HepG2 (cell line): ENCODE data around the gene PCSK1. TPM values are rescaled to one million over a fixed set of nuclear protein-coding genes. Genes with fewer than 3 reads are reported as not detected.

Source experiments
- ATAC-seq: fragments of 200-7000 bp; cut with Tn5 transposase; 3 replicates; pipeline ENCODE4 v1.9.1; 2020; ENCODE audit warnings: mild to moderate bottlenecking, moderate library complexity
- BruUV-seq: library from RNA; stranded (reverse); fragments of 400-500 nt; replicated peaks from 2 replicates; lab custom pipeline; 2021; lab: Mats Ljungman, UMichigan
- CTCF ChIA-PET: fragments of 300-600 bp; formaldehyde crosslinking; extraction: SDS; loops from one replicate; lab custom pipeline; 2021; ENCODE audit warnings: low total read pairs, inconsistent platforms, low intra/inter-chr PET ratio; lab: Yijun Ruan, JAX
- POLR2A ChIA-PET: fragments of 350-600 bp; sonication (Branson Sonifier 250); formaldehyde crosslinking; loops from one replicate; lab custom pipeline; 2020; ENCODE audit warnings: antibody characterized with exemption, inconsistent platforms; lab: Yijun Ruan, JAX
- DNase-seq: peaks from one replicate; pipeline ENCODE4 v3.0.0-alpha.2; 2015; ENCODE audit warnings: low spot score
- FAIRE-seq: peaks from 3 replicates; lab custom pipeline; 2011; peaks lifted over from hg19 to GRCh38; lab: Jason Lieb, UNC
- H2AFZ ChIP-seq: one replicate; pipeline ENCODE4 v1.6.1; 2011; ENCODE audit warnings: low read length, inconsistent platforms
- H3K27ac ChIP-seq: fragments of 300-600 bp; 3 replicates; pipeline ENCODE4 v1.8.0; 2011; ENCODE audit warnings: mixed run types, mild to moderate bottlenecking, mixed read lengths, low read length, inconsistent platforms; ENCODE audit not compliant: insufficient read depth; ENCODE audit errors: extremely low read length
- H3K27me3 ChIP-seq, 2 experiments: fragments of 200-600 bp in 1 of 2; 2 replicates in 1 of 2; 3 replicates in 1 of 2; pipeline versions ENCODE4 v1.6.0 to v1.8.0; 2011; ENCODE audit warnings: low read length in 2 of 2, mild to moderate bottlenecking in 2 of 2, moderate library complexity in 2 of 2, inconsistent platforms in 1 of 2; ENCODE audit not compliant: insufficient read depth in 2 of 2, control insufficient read depth in 1 of 2
- H3K36me3 ChIP-seq, 2 experiments: fragments of 200-600 bp in 1 of 2; replicated peaks in 1 of 2; 2 replicates in 1 of 2; 3 replicates in 1 of 2; pipeline versions ENCODE4 v1.5.1 to v1.8.0; 2011; ENCODE audit warnings: low read length in 2 of 2, inconsistent platforms in 1 of 2; ENCODE audit not compliant: insufficient read depth in 2 of 2, control insufficient read depth in 1 of 2
- H3K4me1 ChIP-seq: 2 replicates; pipeline ENCODE4 v1.5.1; 2012; ENCODE audit warnings: low read length, inconsistent platforms; ENCODE audit not compliant: insufficient read depth
- H3K4me2 ChIP-seq: 2 replicates; pipeline ENCODE4 v1.6.0; 2011; ENCODE audit warnings: low read depth, low read length, inconsistent platforms
- H3K4me3 ChIP-seq, 3 experiments: fragments of 200-600 bp in 1 of 3; sonication (generic), shearing (Covaris generic) in 1 of 3; replicated peaks in 1 of 3; 2 replicates each; pipeline ENCODE4 v1.5.1; 2011 to 2016; ENCODE audit warnings: low read length in 3 of 3, inconsistent platforms in 2 of 3, low read depth in 2 of 3, mild to moderate bottlenecking in 2 of 3, control low read depth in 1 of 3, mixed read lengths in 1 of 3; ENCODE audit not compliant: insufficient read depth in 1 of 3
- H3K79me2 ChIP-seq: one replicate; pipeline ENCODE4 v1.6.1; 2011; ENCODE audit warnings: low read length, inconsistent platforms; ENCODE audit not compliant: insufficient read depth
- H3K9ac ChIP-seq: 2 replicates; pipeline ENCODE4 v1.6.0; 2011; ENCODE audit warnings: mild to moderate bottlenecking, low read depth, low read length, inconsistent platforms; ENCODE audit not compliant: insufficient read depth
- H3K9me3 ChIP-seq: 2 replicates; pipeline ENCODE4 v1.5.1; 2012; ENCODE audit warnings: mild to moderate bottlenecking, low read length
- H4K20me1 ChIP-seq: 2 replicates; pipeline ENCODE4 v1.6.0; 2011; ENCODE audit warnings: inconsistent platforms, mild to moderate bottlenecking, low read length, moderate library complexity; ENCODE audit not compliant: insufficient read depth
- KAT2B ChIP-seq: fragments of 150-350 bp; IDR thresholded peaks from 2 replicates; pipeline ENCODE4 v1.6.1; 2014; ENCODE audit warnings: low read depth, low read length, borderline replicate concordance
- MAZ ChIP-seq, 2 experiments: sonication (generic) in 1 of 2; formaldehyde crosslinking in 1 of 2; IDR thresholded peaks; 2 replicates each; pipeline versions ENCODE4 v1.5.0 to v1.6.1; 2012 to 2020; ENCODE audit warnings: low read depth in 2 of 2, mild to moderate bottlenecking in 2 of 2, borderline replicate concordance in 1 of 2, improper control_type of control experiment in 1 of 2, low read length in 1 of 2, missing genetic modification reagents in 1 of 2, moderate library complexity in 1 of 2
- MIXL1 ChIP-seq: IDR thresholded peaks from 2 replicates; pipeline ENCODE4 v1.6.1; 2016
- NR2F6 ChIP-seq, 2 experiments: IDR thresholded peaks; 2 replicates each; pipeline ENCODE4 v1.6.1; 2016; ENCODE audit warnings: antibody characterized with exemption in 1 of 2, mild to moderate bottlenecking in 1 of 2
- PAF1 ChIP-seq: IDR thresholded peaks from 2 replicates; pipeline ENCODE4 v1.6.1; 2016; ENCODE audit warnings: missing genetic modification reagents, missing compliant biosample characterization
- RARG ChIP-seq: sonication (generic); formaldehyde crosslinking; IDR thresholded peaks from 2 replicates; pipeline ENCODE4 v1.4.0; 2020; ENCODE audit warnings: low read depth, mild to moderate bottlenecking, missing genetic modification reagents
- RERE ChIP-seq: IDR thresholded peaks from 2 replicates; pipeline ENCODE4 v1.6.1; 2016; ENCODE audit warnings: low read depth, missing genetic modification reagents, missing compliant biosample characterization
- REST ChIP-seq, 2 experiments: IDR thresholded peaks; 2 replicates each; pipeline ENCODE4 v1.6.1; 2011 to 2012; ENCODE audit warnings: low read length in 2 of 2, borderline replicate concordance in 1 of 2, low read depth in 1 of 2, mild to moderate bottlenecking in 1 of 2, moderate library complexity in 1 of 2
- SRY ChIP-seq: sonication (generic); formaldehyde crosslinking; IDR thresholded peaks from 2 replicates; pipeline ENCODE4 v1.8.0; 2022; ENCODE audit warnings: mild to moderate bottlenecking, missing genetic modification reagents
- ZNF253 ChIP-seq: sonication (generic); formaldehyde crosslinking; IDR thresholded peaks from 2 replicates; pipeline ENCODE4 v1.8.0; 2022; ENCODE audit warnings: mild to moderate bottlenecking, missing genetic modification reagents, borderline replicate concordance
- ZNF326 ChIP-seq: sonication (generic); formaldehyde crosslinking; IDR thresholded peaks from 2 replicates; pipeline ENCODE4 v1.4.0; 2020; ENCODE audit warnings: missing genetic modification reagents, borderline replicate concordance
- ZNF33B ChIP-seq: sonication (generic); formaldehyde crosslinking; IDR thresholded peaks from 2 replicates; pipeline ENCODE4 v1.5.1; 2020; ENCODE audit warnings: mild to moderate bottlenecking, missing genetic modification reagents
- ZNF709 ChIP-seq: sonication (generic); formaldehyde crosslinking; IDR thresholded peaks from 2 replicates; pipeline ENCODE4 v1.5.0; 2020; ENCODE audit warnings: mild to moderate bottlenecking, missing genetic modification reagents
- ZNF749 ChIP-seq: sonication (generic); formaldehyde crosslinking; IDR thresholded peaks from 2 replicates; pipeline ENCODE4 v1.8.0; 2022; ENCODE audit warnings: mild to moderate bottlenecking, missing genetic modification reagents, moderate library complexity, borderline replicate concordance
- WGBS: methylation state at CpG from one replicate; pipeline ENCODE4 v1.1.6; 2017; ENCODE audit warnings: low lambda C conversion rate; 5-methylcytosine and 5-hydroxymethylcytosine counted together
- in situ Hi-C: cut with HindIII; loops from 2 replicates; pipeline ENCODE4 v1.10.0; 2017; ENCODE audit warnings: low pct_unique_long_range_greater_than_20kb; ENCODE audit not compliant: extremely low pct_ligation_motif_present
- intact Hi-C: fragments of 100-400 bp; cut with micrococcal nuclease; formaldehyde crosslinking; loops from one replicate; pipeline ENCODE4 v1.10.0; 2022; ENCODE audit not compliant: unreplicated experiment
- polyA plus RNA-seq, 8 experiments: library from polyadenylated mRNA; depleted of rRNA in 3 of 8; stranded (reverse) in 7 of 8; unstranded in 1 of 8; fragments of >200 nt; fragmentation: Illumina TruSeq in 4 of 8; extraction: Trizol in 4 of 8; gene quantifications; 2 replicates each; pipeline versions ENCODE4 v1.2.1 to v1.2.3, GENCODE V29; 2011 to 2016; ENCODE audit warnings: low read depth in 4 of 8, missing spikeins in 1 of 8, mixed read lengths in 1 of 8; ENCODE audit not compliant: insufficient read depth in 1 of 8
- total RNA-seq, 5 experiments: library from RNA; depleted of rRNA; stranded (reverse); fragments of >200 nt; fragmentation: Illumina TruSeq; extraction: Trizol; gene quantifications; 2 replicates each; pipeline ENCODE4 v1.2.3, GENCODE V29; 2016; ENCODE audit warnings: low read depth in 1 of 5

The PCSK1 gene
- total and polyA plus RNA-seq, 2 of the 13 experiments (the other 11 are each of a cell fraction or from before 2014, with no cell fraction given): not detected

DNA sequence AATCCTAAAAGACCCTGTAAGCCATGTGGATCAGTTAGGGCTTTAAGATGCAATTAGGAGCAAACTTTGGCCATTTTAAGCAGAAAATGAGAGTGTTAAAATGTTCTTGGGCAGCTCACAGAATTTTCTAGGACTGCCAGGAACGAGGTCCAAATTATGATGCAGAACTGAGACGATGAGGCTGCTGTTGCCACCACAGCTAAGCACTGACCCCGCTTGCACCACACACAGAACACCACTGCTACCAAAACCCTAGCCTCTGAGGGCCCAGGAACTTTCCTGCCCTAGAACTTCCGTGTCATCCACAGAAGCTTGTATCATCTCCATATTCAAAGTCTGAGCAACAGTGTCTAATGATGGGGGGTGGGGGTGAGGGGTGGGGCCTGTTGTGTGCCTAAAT, 41.0 kb upstream of the PCSK1 start (continued):
- no peak for TF ChIP-seq RERE (CRISPR knock-in tag)
- no peak for TF ChIP-seq ZNF326 (CRISPR knock-in tag)
- no peak for TF ChIP-seq MAZ (IDR thresholded peaks at IDR 0.05; ENCODE audit: borderline replicate concordance, low read depth, low read length)
- TF ChIP-seq MAZ (CRISPR knock-in tag; IDR thresholded peaks at IDR 0.05; ENCODE audit: low read depth): no peak

DNA sequence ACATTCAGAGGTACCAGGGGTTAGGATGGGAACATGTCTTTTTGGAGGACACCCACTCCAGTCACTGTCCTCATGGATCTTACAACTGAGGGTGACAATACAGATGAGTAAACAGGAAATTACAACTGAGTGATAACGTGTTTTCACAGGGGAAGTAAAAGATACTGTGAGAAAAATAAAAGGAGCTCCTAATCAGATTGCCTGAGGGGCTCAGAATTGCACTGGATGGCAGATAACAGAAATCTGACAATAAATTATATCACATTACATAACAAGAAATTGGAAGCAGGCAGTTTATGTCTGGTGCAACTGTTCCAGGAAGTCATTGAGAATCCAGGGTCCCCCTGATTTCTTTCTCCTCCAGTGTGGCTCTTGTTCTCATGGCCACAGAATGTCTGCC, 40.1 kb upstream of the PCSK1 start:
- H3K36me3 ChIP-seq: no peaks in the 10 kb centered on the region
- no peak overlapping the region for H3K9ac ChIP-seq
- ChIA-PET POLR2A (no interaction called here), CTCF (no interaction called here)
- H3K79me2 ChIP-seq: no peaks in the 10 kb centered on the region
- no peaks in the 10 kb centered on the region for H3K27me3 ChIP-seq
- no peaks in the 10 kb centered on the region for H3K9me3 ChIP-seq
- no peak for DNase-seq
- intact Hi-C loops: no loop called here
- 3% methylated on average over 1 of the region's 1 CpG for WGBS
- BruUV-seq: no TSS peak
- FAIRE-seq: no peak
- no peak for ATAC-seq
- no peak overlapping the region for H2AFZ ChIP-seq
- H3K4me2 ChIP-seq: no peak overlapping the region
- in situ Hi-C loops: no loop called here
- H4K20me1 ChIP-seq: no peaks in the 10 kb centered on the region; the same call in 1 of the 2 replicates
- no peak overlapping the region for H3K27ac ChIP-seq
- no peaks in the 10 kb centered on the region for H3K4me1 ChIP-seq
- H3K4me3 ChIP-seq: no peak overlapping the region
- TF ChIP-seq ZNF253 (CRISPR knock-in tag): no peak
- TF ChIP-seq RARG (CRISPR knock-in tag): no peak
- TF ChIP-seq REST (IDR thresholded peaks at IDR 0.05; ENCODE audit: borderline replicate concordance in 1 of 2, low read depth in 1 of 2, low read length in 2 of 2): no peak
- no peak for TF ChIP-seq SRY
- no peak for TF ChIP-seq MIXL1 (CRISPR knock-in tag)
- no peak for TF ChIP-seq PAF1 (CRISPR knock-in tag)
- no peak for TF ChIP-seq NR2F6 (IDR thresholded peaks at IDR 0.05)
- TF ChIP-seq NR2F6 (CRISPR knock-in tag; IDR thresholded peaks at IDR 0.05): no peak
- TF ChIP-seq KAT2B: no peak
- no peak for TF ChIP-seq ZNF33B
- no peak for TF ChIP-seq ZNF749 (CRISPR knock-in tag)
- no peak for TF ChIP-seq ZNF709
